Measurements from ENCODE around the gene IP6K3. TPM values are rescaled to one million over a fixed set of nuclear protein-coding genes. Genes with fewer than 3 reads are reported as not detected.

The IP6K3 gene
- total RNA-seq, 1 donor, result under 0.01 TPM

DNA sequence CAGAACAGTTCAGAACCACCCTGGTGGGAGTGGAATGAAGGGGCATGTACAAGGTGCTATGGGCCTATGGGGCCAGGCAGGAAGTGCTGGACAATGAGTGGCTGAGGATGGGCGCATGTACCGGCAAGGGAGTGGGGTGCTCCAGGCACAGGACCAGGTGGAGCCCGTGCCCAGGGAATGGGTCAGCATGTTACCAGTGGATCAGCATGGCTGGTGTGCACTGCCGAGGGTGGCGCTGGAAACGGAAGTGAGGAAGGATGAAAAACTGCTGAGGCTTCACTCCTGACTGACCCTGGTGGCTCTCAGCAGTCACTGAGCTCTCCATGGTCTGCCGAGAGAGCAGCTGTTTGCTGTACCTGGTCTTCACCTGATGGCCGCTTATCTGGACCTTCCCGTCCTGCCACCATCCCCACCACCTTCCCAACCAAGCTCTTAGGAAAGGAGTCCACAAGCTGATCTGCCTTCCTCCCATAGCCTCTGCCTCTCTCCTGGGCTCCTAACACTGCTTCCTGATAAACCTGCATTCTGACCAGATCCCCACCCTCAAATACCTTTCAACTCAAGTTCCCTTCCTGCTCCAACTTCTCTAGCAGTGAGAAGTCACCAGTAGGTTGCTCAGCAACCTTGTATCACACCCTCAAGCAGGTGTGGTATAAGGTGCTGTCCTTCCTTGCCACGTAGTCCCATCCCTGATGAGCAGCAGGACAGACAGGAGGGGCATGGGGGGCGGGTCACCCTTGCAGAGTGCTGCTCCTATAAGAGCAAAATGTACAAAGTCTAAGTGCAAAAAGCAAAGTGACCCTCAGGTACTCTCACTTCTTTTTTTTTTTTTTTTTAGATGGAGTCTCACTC is 42.3 kb downstream of the IP6K3 start:
- Histone ChIP-seq H3K27ac (ENCODE audit: low read depth, low read length) (no peak overlapping the region), H3K4me3 (ENCODE audit: insufficient read depth, low read length) (no peak overlapping the region), H2AFZ (ENCODE audit: low read length) (no peak overlapping the region), H4K20me1 (ENCODE audit: insufficient read depth, low read length) (peaks cover 2% of the 10 kb centered on the region), H3K9me3 (ENCODE audit: low read depth, low read length) (no peaks in the 10 kb centered on the region), H3K4me1 (ENCODE audit: insufficient read depth, low read length) (peaks cover 9% of the 10 kb centered on the region), H3K79me2 (ENCODE audit: insufficient read depth, low read length) (peaks cover 23% of the 10 kb centered on the region), H3K27me3 (ENCODE audit: insufficient read depth, low read length) (no peaks in the 10 kb centered on the region), H3K4me2 (ENCODE audit: insufficient read depth, low read length) (no peak overlapping the region), H3K36me3 (ENCODE audit: insufficient read depth, low read length) (peaks cover 56% of the 10 kb centered on the region)
- TF ChIP-seq CTCF (IDR thresholded peaks at IDR 0.05; ENCODE audit: extremely low read depth, low read depth, low read length), result no peak
- DNase-seq (ENCODE audit: insufficient read length, low spot score, missing footprints), result no peak

DNA sequence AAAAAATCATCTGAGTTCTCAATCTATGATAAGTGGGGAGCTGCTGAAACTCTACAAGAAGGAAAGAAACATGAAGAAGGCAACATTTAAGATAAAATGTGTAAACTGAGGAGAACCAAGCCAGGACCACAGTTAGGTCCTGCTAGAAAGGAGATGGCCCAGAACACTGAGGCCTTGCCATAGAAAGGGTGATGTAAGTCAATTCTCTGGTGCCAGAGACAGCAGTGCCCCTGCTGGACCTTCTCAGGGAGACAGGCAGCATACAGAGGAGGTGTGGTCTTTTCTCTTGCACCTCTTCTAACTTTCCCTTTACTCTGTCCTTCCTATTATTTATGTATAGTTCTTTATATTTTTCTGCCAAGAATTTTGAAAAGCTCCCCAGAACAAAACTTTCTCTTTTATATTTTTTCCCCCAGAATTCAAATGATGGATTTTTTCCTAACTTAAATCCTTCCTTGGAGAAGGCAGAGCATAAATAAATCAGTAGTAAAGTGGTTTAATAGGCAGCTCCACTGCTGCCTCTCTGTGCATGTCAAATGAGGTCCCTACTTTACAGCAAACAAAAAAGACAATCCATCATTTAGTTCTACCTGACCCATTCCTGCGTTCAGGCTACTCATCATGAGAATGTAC is 44.2 kb downstream of the IP6K3 start:
- no peaks in the 10 kb centered on the region for H3K27me3 ChIP-seq (ENCODE audit: insufficient read depth, low read length)
- peaks cover 10% of the 10 kb centered on the region for H3K4me1 ChIP-seq (ENCODE audit: insufficient read depth, low read length)
- no peak overlapping the region for H3K4me2 ChIP-seq (ENCODE audit: insufficient read depth, low read length)
- no peaks in the 10 kb centered on the region for H3K9me3 ChIP-seq (ENCODE audit: low read depth, low read length)
- peaks cover 7% of the 10 kb centered on the region for H3K79me2 ChIP-seq (ENCODE audit: insufficient read depth, low read length)
- no peaks in the 10 kb centered on the region for H4K20me1 ChIP-seq (ENCODE audit: insufficient read depth, low read length)
- H3K27ac ChIP-seq (ENCODE audit: low read depth, low read length), result peak overlapping the region; percentile 54
- no peak overlapping the region for H3K4me3 ChIP-seq (ENCODE audit: insufficient read depth, low read length)
- H3K36me3 ChIP-seq (ENCODE audit: insufficient read depth, low read length), result peaks cover 54% of the 10 kb centered on the region
- peak; percentile 72 for TF ChIP-seq CTCF (IDR thresholded peaks at IDR 0.05; ENCODE audit: extremely low read depth, low read depth, low read length)
- H2AFZ ChIP-seq (ENCODE audit: low read length), result no peak overlapping the region
- DNase-seq (ENCODE audit: insufficient read length, low spot score, missing footprints), result peak; percentile 91

- DNase-seq (ENCODE audit: insufficient read length, low spot score, missing footprints), result no peak
- Histone ChIP-seq H3K4me2 (ENCODE audit: insufficient read depth, low read length) (no peak overlapping the region), H3K4me3 (ENCODE audit: insufficient read depth, low read length) (no peak overlapping the region), H3K4me1 (ENCODE audit: insufficient read depth, low read length) (peaks cover 21% of the 10 kb centered on the region), H4K20me1 (ENCODE audit: insufficient read depth, low read length) (no peaks in the 10 kb centered on the region), H3K36me3 (ENCODE audit: insufficient read depth, low read length) (peaks cover 68% of the 10 kb centered on the region), H3K9me3 (ENCODE audit: low read depth, low read length) (no peaks in the 10 kb centered on the region), H3K27ac (ENCODE audit: low read depth, low read length) (peak overlapping the region; percentile 24), H2AFZ (ENCODE audit: low read length) (no peak overlapping the region), H3K79me2 (ENCODE audit: insufficient read depth, low read length) (peaks cover 11% of the 10 kb centered on the region), H3K27me3 (ENCODE audit: insufficient read depth, low read length) (no peaks in the 10 kb centered on the region)
- peak; percentile 87 for TF ChIP-seq CTCF (IDR thresholded peaks at IDR 0.05; ENCODE audit: extremely low read depth, low read depth, low read length)
These were observed 46.2 kb downstream of the IP6K3 start for GRCh38 chr6:33700391-33701050.

- no peak overlapping the region for H3K27ac ChIP-seq (ENCODE audit: low read depth, low read length)
- peaks cover 73% of the 10 kb centered on the region for H3K36me3 ChIP-seq (ENCODE audit: insufficient read depth, low read length)
- peaks cover 16% of the 10 kb centered on the region for H3K79me2 ChIP-seq (ENCODE audit: insufficient read depth, low read length)
- no peak overlapping the region for H3K4me2 ChIP-seq (ENCODE audit: insufficient read depth, low read length)
- H2AFZ ChIP-seq (ENCODE audit: low read length), result no peak overlapping the region
- no peaks in the 10 kb centered on the region for H4K20me1 ChIP-seq (ENCODE audit: insufficient read depth, low read length)
- no peak for TF ChIP-seq CTCF (IDR thresholded peaks at IDR 0.05; ENCODE audit: extremely low read depth, low read depth, low read length)
- DNase-seq (ENCODE audit: insufficient read length, low spot score, missing footprints), result peak; percentile 73
- peaks cover 26% of the 10 kb centered on the region for H3K4me1 ChIP-seq (ENCODE audit: insufficient read depth, low read length)
- no peak overlapping the region for H3K4me3 ChIP-seq (ENCODE audit: insufficient read depth, low read length)
- no peaks in the 10 kb centered on the region for H3K9me3 ChIP-seq (ENCODE audit: low read depth, low read length)
- no peaks in the 10 kb centered on the region for H3K27me3 ChIP-seq (ENCODE audit: insufficient read depth, low read length)
These were observed 47.0 kb downstream of the IP6K3 start for GRCh38 chr6:33699739-33700138.

Measured in osteoblast (primary cell).